KMS-11 (cell line): ENCODE results near the gene STX19.

Experiments
- H2AFZ ChIP-seq: fragments of 200-600 bp; sonication (generic); 2 replicates; pipeline ENCODE4 v1.6.1; 2016; ENCODE audit warnings: antibody characterized with exemption, mixed run types, low read depth
- H3K27ac ChIP-seq: fragments of 200-600 bp; sonication (generic); 2 replicates; pipeline ENCODE4 v1.6.1; 2016; ENCODE audit warnings: mild to moderate bottlenecking, mixed run types
- H3K27me3 ChIP-seq: fragments of 200-600 bp; sonication (generic); 2 replicates; pipeline ENCODE4 v1.6.1; 2017; ENCODE audit warnings: mild to moderate bottlenecking, low read depth, mixed run types, moderate library complexity; ENCODE audit not compliant: insufficient read depth
- H3K36me3 ChIP-seq: fragments of 200-600 bp; sonication (generic); 2 replicates; pipeline ENCODE4 v1.6.1; 2017; ENCODE audit warnings: mild to moderate bottlenecking, mixed run types; ENCODE audit not compliant: insufficient read depth
- H3K4me1 ChIP-seq: fragments of 200-600 bp; sonication (generic); 2 replicates; pipeline ENCODE4 v1.6.1; 2016; ENCODE audit warnings: mild to moderate bottlenecking, low read depth, mixed run types; ENCODE audit not compliant: poor library complexity, severe bottlenecking
- H3K4me2 ChIP-seq: fragments of 200-600 bp; sonication (generic); 2 replicates; pipeline ENCODE4 v1.7.0; 2016; ENCODE audit warnings: mild to moderate bottlenecking, mixed run types
- H3K4me3 ChIP-seq: fragments of 200-600 bp; sonication (generic); IDR thresholded peaks from 2 replicates; pipeline ENCODE4 v1.6.1; 2017; ENCODE audit warnings: low read depth, low read length, mixed read lengths; ENCODE audit not compliant: insufficient read depth
- H3K79me2 ChIP-seq: fragments of 200-600 bp; sonication (generic); 2 replicates; pipeline ENCODE4 v1.6.1; 2016; ENCODE audit warnings: low read depth, mixed run types; ENCODE audit not compliant: insufficient read depth
- H3K9ac ChIP-seq: fragments of 200-600 bp; sonication (generic); 2 replicates; pipeline ENCODE4 v1.6.1; 2016; ENCODE audit warnings: mild to moderate bottlenecking, mixed run types
- H4K20me1 ChIP-seq: fragments of 200-600 bp; sonication (generic); 2 replicates; pipeline ENCODE4 v1.6.1; 2016; ENCODE audit warnings: mild to moderate bottlenecking, mixed run types; ENCODE audit not compliant: insufficient read depth
- TF ChIP-seq, protein P1 (sequence below): fragments of 200-600 bp; sonication (generic); conservative IDR thresholded peaks from 2 replicates; pipeline ENCODE4 v1.6.1; 2017; ENCODE audit warnings: low read depth, mild to moderate bottlenecking, antibody characterized with exemption, low read length, moderate library complexity, mixed read lengths

The STX19 gene

DNA sequence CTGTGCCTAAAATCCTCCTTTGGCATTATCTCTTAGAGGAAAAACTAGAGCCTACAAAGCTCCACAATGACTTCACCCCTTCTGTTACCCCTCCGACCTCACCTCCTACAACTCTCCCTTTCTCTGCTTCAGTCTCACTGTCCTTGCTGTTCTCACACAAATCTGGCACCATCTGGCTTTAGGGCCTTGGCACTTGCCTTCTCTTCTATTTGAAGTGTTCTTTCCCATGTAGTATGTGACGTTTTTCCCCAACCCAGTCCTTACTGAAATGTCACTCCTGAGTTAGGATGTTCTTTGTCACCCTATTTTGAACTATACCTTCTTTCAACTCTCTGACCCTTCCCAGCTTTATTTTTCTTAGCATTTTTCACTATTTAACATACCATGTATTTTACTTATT is 8.7 kb downstream of the STX19 start:
- Histone ChIP-seq H3K27me3 (no peaks in the 10 kb centered on the region), H3K4me3 (no peak overlapping the region), H3K4me2 (no peak overlapping the region), H3K79me2 (no peaks in the 10 kb centered on the region), H3K27ac (no peak overlapping the region), H3K36me3 (no peaks in the 10 kb centered on the region), H2AFZ (no peak overlapping the region), H3K4me1 (no peaks in the 10 kb centered on the region), H4K20me1 (no peaks in the 10 kb centered on the region), H3K9ac (no peak overlapping the region)
- TF ChIP-seq, protein P1, sequence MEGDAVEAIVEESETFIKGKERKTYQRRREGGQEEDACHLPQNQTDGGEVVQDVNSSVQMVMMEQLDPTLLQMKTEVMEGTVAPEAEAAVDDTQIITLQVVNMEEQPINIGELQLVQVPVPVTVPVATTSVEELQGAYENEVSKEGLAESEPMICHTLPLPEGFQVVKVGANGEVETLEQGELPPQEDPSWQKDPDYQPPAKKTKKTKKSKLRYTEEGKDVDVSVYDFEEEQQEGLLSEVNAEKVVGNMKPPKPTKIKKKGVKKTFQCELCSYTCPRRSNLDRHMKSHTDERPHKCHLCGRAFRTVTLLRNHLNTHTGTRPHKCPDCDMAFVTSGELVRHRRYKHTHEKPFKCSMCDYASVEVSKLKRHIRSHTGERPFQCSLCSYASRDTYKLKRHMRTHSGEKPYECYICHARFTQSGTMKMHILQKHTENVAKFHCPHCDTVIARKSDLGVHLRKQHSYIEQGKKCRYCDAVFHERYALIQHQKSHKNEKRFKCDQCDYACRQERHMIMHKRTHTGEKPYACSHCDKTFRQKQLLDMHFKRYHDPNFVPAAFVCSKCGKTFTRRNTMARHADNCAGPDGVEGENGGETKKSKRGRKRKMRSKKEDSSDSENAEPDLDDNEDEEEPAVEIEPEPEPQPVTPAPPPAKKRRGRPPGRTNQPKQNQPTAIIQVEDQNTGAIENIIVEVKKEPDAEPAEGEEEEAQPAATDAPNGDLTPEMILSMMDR, result no peak

DNA sequence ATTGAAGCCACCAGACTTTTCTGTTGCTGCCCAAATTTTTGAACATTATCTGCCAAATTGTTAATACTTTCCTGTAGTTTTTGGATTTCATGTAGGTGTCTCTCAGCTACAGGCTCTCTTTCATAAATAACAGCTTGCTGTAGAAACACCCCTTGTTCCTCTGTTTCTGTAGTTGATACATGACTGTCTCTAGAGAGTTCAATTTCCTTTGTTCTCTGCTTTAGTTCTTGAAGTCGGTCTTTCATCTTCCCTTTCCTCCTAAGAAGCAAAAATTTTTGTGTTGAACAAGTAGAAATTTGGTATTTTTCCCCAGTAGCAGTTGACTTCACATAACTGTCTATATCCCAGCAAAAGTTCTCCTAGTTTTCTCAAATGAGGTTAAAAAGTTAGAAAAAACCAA is 13.4 kb downstream of the STX19 start:
- Histone ChIP-seq H3K4me2 (no peak overlapping the region), H3K4me1 (no peaks in the 10 kb centered on the region), H3K4me3 (no peak overlapping the region), H2AFZ (no peak overlapping the region), H3K27ac (no peak overlapping the region), H3K79me2 (no peaks in the 10 kb centered on the region), H3K36me3 (no peaks in the 10 kb centered on the region), H3K27me3 (no peaks in the 10 kb centered on the region), H3K9ac (no peak overlapping the region), H4K20me1 (no peaks in the 10 kb centered on the region)
- TF ChIP-seq, protein P1, result no peak

DNA sequence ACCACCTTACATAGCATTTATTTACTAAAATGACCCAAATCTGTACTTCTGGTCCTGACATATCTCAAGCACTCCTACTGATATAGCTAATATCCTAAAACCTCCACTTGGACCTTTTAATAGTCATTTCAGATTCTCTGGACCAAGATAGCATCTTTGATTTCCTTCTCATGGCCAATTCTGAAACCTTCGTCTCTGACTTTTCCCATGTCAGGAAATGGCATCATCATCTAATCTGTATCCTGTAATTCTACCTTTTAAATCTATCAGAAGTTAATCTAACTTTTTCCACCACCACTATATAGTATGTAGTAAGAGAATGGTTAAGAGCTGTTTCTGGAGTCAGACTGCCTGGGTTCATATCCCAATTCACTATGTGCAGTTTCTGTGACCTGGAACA is 16.2 kb downstream of the STX19 start:
- Histone ChIP-seq H3K27ac (no peak overlapping the region), H3K79me2 (no peaks in the 10 kb centered on the region), H3K27me3 (no peaks in the 10 kb centered on the region), H3K36me3 (no peaks in the 10 kb centered on the region), H3K4me2 (no peak overlapping the region), H4K20me1 (no peaks in the 10 kb centered on the region), H2AFZ (no peak overlapping the region), H3K4me1 (no peaks in the 10 kb centered on the region), H3K4me3 (no peak overlapping the region), H3K9ac (no peak overlapping the region)
- TF ChIP-seq, protein P1, result no peak

DNA sequence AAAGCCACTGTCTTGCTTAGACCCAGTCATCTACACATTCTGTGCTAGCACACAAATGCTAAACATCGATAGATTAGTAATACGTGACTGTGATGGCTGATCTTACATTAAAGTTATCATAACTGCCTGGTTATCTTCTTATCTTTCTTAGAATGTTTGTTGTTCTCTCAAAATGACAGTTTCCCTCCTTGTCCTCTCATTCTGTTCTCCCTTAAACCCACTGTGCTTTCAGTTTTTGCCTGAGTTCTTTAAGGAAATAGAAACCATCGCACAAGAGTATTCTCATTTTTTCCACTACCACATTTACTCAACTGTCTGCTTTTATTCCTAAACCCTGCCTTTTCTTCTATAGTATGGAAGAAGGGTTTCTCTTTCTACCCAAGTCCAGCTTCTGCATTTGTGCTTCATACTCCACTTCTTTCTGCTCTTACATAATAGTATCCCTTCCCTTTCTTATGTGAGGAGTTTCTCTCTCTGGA is 17.1 kb downstream of the STX19 start:
- Histone ChIP-seq H3K36me3 (no peaks in the 10 kb centered on the region), H3K4me2 (no peak overlapping the region), H3K27ac (no peak overlapping the region), H3K9ac (no peak overlapping the region), H3K4me1 (no peaks in the 10 kb centered on the region), H3K79me2 (no peaks in the 10 kb centered on the region), H3K27me3 (no peaks in the 10 kb centered on the region), H2AFZ (no peak overlapping the region), H4K20me1 (no peaks in the 10 kb centered on the region), H3K4me3 (no peak overlapping the region)
- TF ChIP-seq, protein P1, result no peak
